Activated T-cell treated with anti-CD3 and anti-CD28 coated beads for 4 hours (primary cell): Measurements from ENCODE around the gene PLCH2.
"Not testable (repeated sequence)": the region's sequence is repeated elsewhere in the genome, so short reads cannot be mapped to it uniquely, and the experiment has no call there.

Experiments used
- DNase-seq: peaks from one replicate; pipeline ENCODE4 v3.0.0-alpha.2; 2020

Gene PLCH2

GRCh38 chr1:2476061-2476999, at the start of gene PLCH2:
PLCH2 (plus strand) TSS chr1:2476289; CDS start chr1:2476589, 300 bp downstream.
- no peak for DNase-seq

- DNase-seq, result no peak
Observed at GRCh38 chr1:2426540-2426939, 49.5 kb upstream of the PLCH2 start.

GRCh38 chr1:2427051-2427450, 49.0 kb upstream of the PLCH2 start:
- DNase-seq, result no peak

- DNase-seq, result no peak
Observed at GRCh38 chr1:2427976-2428375, 48.1 kb upstream of the PLCH2 start.

- no peak for DNase-seq
Observed at GRCh38 chr1:2428490-2428889, 47.6 kb upstream of the PLCH2 start.

- DNase-seq, result no peak
Observed at GRCh38 chr1:2429780-2430591, 46.1 kb upstream of the PLCH2 start.

- no peak for DNase-seq
Observed at GRCh38 chr1:2430592-2430973, 45.5 kb upstream of the PLCH2 start.

- no peak for DNase-seq
Observed at GRCh38 chr1:2431103-2431502, 45.0 kb upstream of the PLCH2 start.

GRCh38 chr1:2431518-2431917, 44.6 kb upstream of the PLCH2 start:
- DNase-seq, result no peak

GRCh38 chr1:2432441-2432844, 43.6 kb upstream of the PLCH2 start:
- DNase-seq, result no peak

- no peak for DNase-seq
Observed at GRCh38 chr1:2433196-2433595, 42.9 kb upstream of the PLCH2 start.

GRCh38 chr1:2433936-2434655, 42.0 kb upstream of the PLCH2 start:
- no peak for DNase-seq

- no peak for DNase-seq
Observed at GRCh38 chr1:2435091-2435490, 41.0 kb upstream of the PLCH2 start.

- DNase-seq, result no peak
Observed at GRCh38 chr1:2435746-2436355, 40.2 kb upstream of the PLCH2 start.

- no peak for DNase-seq
Observed at GRCh38 chr1:2436876-2437275, 39.2 kb upstream of the PLCH2 start.

- DNase-seq, result no peak
Observed at GRCh38 chr1:2437617-2438016, 38.5 kb upstream of the PLCH2 start.

GRCh38 chr1:2438038-2438437, 38.1 kb upstream of the PLCH2 start:
- DNase-seq, result no peak

- no peak for DNase-seq
Observed at GRCh38 chr1:2438641-2439040, 37.4 kb upstream of the PLCH2 start.

GRCh38 chr1:2439369-2439768, 36.7 kb upstream of the PLCH2 start:
- DNase-seq, result no peak

GRCh38 chr1:2440346-2440745, 35.7 kb upstream of the PLCH2 start:
- DNase-seq, result not testable (repeated sequence)

- DNase-seq, result no peak
Observed at GRCh38 chr1:2441746-2442145, 34.3 kb upstream of the PLCH2 start.

GRCh38 chr1:2442661-2443060, 33.4 kb upstream of the PLCH2 start:
- DNase-seq, result no peak
